ENCODE measurements around the gene ZNF768.

ZNF768 gene

GRCh38 chr16:30526137-30526822 is at the start of gene ZNF768:
Gene ZNF768, minus strand, starts transcription at chr16:30526566. Its CDS starts 153 bp downstream, at chr16:30526413.
- no peak for DNase-seq (ENCODE audit: low read depth, low spot score)

GRCh38 chr16:30574678-30575077 is 48.3 kb upstream of the ZNF768 start:
- no peak for DNase-seq (ENCODE audit: low read depth, low spot score)

- peak; percentile 89 for DNase-seq (ENCODE audit: low read depth, low spot score)
Measured at GRCh38 chr16:30571445-30572322, 45.3 kb upstream of the ZNF768 start, which contains the start of gene ZNF688. Gene ZNF688, minus strand, starts transcription at chr16:30571714. Its CDS starts 85 bp downstream, at chr16:30571629.

GRCh38 chr16:30570636-30571444 is 44.5 kb upstream of the ZNF768 start:
- no peak for DNase-seq (ENCODE audit: low read depth, low spot score)

GRCh38 chr16:30569746-30570635 is 43.6 kb upstream of the ZNF768 start:
- DNase-seq (ENCODE audit: low read depth, low spot score), result no peak

- no peak for DNase-seq (ENCODE audit: low read depth, low spot score)
Measured at GRCh38 chr16:30569281-30569680, 42.9 kb upstream of the ZNF768 start.

GRCh38 chr16:30567991-30568638 is 41.7 kb upstream of the ZNF768 start:
- no peak for DNase-seq (ENCODE audit: low read depth, low spot score)

- DNase-seq (ENCODE audit: low read depth, low spot score), result no peak
Measured at GRCh38 chr16:30567160-30567990, 41.0 kb upstream of the ZNF768 start.

- DNase-seq (ENCODE audit: low read depth, low spot score), result no peak
Measured at GRCh38 chr16:30566531-30566930, 40.2 kb upstream of the ZNF768 start.

GRCh38 chr16:30565984-30566383 is 39.6 kb upstream of the ZNF768 start:
- DNase-seq (ENCODE audit: low read depth, low spot score), result no peak

- no peak for DNase-seq (ENCODE audit: low read depth, low spot score)
Measured at GRCh38 chr16:30565526-30565925, 39.2 kb upstream of the ZNF768 start.

- no peak for DNase-seq (ENCODE audit: low read depth, low spot score)
Measured at GRCh38 chr16:30562021-30562420, 35.7 kb upstream of the ZNF768 start.

- DNase-seq (ENCODE audit: low read depth, low spot score), result no peak
Measured at GRCh38 chr16:30561089-30561816, 34.9 kb upstream of the ZNF768 start.

GRCh38 chr16:30559690-30560089 is 33.3 kb upstream of the ZNF768 start:
- no peak for DNase-seq (ENCODE audit: low read depth, low spot score)

- DNase-seq (ENCODE audit: low read depth, low spot score), result no peak
Measured at GRCh38 chr16:30558789-30559377, 32.5 kb upstream of the ZNF768 start.

- peak; percentile 93 for DNase-seq (ENCODE audit: low read depth, low spot score)
Measured at GRCh38 chr16:30557957-30558788, 31.8 kb upstream of the ZNF768 start, which contains the start of gene ZNF764. Gene ZNF764, minus strand, starts transcription at chr16:30558374. Its CDS starts 192 bp downstream, at chr16:30558182.

GRCh38 chr16:30557707-30557956 is 31.3 kb upstream of the ZNF768 start:
- no peak for DNase-seq (ENCODE audit: low read depth, low spot score)

- no peak for DNase-seq (ENCODE audit: low read depth, low spot score)
Measured at GRCh38 chr16:30556125-30556473, 29.7 kb upstream of the ZNF768 start.
